GOT3 (cell line): Measurements from ENCODE around the gene ASPHD1.
"Not testable (repeated sequence)": the region's sequence is repeated elsewhere in the genome, so short reads cannot be mapped to it uniquely, and the experiment has no call there.

Experiments
- DNase-seq: peaks from one replicate; lab custom pipeline; 2025; ENCODE audit warnings: mixed read lengths; lab: John Stamatoyannopoulos, UW

Gene ASPHD1

DNA sequence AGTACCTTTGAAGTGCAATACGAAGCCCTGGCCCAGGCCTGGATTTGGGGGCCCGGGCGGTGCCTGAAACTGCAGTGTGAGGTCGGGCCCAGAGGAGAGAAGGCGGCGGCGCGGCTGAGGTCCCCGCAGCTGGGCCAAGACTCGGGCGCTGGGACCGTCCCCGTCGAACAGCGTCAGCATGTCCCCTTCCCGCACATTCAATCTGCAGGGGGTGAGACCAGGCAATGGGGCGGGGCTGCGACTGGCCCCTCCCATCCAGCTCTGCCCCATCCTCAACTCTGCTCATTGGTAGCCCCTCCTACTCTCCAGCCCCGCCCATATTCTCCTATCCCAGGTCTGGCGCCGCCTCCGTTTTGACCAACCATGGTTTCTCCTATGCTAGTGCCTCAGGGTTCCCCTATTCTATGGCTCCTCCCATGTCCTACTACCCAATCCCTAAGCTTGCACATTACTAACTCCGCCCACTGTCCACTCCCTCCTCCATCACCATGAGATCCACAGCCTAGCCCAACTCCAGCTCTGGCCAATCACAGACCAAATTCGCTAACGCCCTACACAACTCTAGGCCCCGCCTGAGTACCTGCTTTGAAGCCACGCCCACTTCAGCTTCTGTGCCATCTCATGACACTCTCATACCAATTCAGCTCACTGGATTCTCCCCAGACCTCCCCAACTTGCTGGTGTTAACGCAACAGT lies 22.9 kb upstream of the ASPHD1 start:
- DNase-seq: no peak

DNA sequence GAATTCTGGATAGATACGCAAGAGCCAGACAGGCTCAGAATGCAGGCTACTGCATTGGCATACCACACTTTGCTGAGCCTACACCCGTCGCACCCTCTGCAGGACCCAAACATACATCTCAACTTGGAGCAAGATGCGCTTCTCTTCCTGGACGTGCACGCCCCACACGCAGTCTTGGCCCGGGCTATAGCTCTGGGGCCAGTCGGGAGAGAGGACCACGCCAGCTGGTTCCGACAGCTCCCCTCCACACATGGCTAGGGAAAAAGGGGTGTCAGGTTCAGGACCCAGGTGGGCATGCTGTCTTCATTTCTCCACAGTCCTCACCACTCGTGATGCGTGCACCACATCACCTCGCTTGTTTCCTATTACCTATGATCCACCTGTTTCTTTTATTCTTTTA lies 22.1 kb upstream of the ASPHD1 start:
- no peak for DNase-seq

DNA sequence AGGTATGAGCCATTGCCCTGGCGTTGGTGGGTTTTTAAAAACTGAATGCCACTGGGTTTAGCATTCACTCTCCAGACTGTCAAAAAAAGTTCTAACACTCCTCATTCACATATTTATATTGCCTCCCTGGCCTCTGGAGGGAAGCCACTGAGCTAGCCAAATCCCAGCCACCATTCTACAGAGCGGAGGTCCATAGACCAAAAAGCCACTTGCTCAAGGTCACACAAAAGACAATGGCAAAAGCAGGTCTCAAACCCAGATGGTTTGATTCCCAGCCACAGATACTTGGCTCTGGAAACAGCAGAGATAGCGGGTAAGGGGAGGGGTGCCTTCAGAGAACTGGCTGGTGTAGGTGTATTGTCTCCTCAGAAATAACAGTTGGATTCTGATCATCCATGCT lies 19.2 kb upstream of the ASPHD1 start:
- no peak for DNase-seq

DNA sequence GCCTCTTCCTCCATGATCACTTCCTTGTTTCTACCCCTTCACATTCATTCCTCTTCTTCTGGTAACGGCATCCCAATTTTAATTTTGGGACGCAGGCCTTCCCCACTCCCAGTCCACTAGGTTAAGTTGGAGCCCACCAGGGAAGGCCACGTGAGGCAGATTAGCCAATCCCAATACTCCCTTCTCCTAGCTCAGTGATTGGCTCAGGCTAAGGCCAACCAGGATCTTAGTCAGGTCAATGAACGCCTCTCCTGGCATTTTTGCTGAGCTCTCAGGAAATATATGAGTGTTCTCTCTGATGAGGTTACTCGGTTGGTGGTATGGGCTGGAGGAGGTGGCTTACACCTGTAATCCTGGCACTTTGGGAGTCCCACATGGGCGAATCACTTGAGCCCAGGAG lies 16.3 kb upstream of the ASPHD1 start:
- no peak for DNase-seq

DNA sequence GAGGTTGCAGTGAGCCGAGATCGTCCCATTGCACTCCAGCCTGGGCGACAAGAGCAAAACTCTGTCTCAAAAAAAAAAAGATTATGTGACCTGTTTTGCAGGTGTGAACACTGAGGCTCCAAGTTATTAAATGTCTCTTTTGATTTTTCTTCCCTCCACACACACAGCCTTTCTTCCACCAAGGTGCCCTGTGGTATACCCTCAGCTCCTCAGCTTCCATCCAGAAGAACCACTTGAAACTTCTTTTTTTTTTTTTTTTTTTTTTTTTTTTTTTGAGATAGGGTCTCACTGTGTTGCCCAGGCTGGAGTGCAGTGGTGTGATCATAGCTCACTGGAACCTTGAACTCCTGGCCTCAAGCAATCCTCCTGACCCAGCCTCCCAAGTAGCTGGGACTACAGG lies 10.9 kb upstream of the ASPHD1 start:
- DNase-seq: not testable (repeated sequence)

- no peak for DNase-seq
Measured at GRCh38 chr16:29891525-29892457, 8.5 kb upstream of the ASPHD1 start.

- no peak for DNase-seq
Measured at GRCh38 chr16:29892458-29892813, 7.9 kb upstream of the ASPHD1 start.

GRCh38 chr16:29893553-29893952 lies 6.7 kb upstream of the ASPHD1 start:
- no peak for DNase-seq

GRCh38 chr16:29894352-29894751 lies 5.9 kb upstream of the ASPHD1 start:
- DNase-seq: no peak

DNA sequence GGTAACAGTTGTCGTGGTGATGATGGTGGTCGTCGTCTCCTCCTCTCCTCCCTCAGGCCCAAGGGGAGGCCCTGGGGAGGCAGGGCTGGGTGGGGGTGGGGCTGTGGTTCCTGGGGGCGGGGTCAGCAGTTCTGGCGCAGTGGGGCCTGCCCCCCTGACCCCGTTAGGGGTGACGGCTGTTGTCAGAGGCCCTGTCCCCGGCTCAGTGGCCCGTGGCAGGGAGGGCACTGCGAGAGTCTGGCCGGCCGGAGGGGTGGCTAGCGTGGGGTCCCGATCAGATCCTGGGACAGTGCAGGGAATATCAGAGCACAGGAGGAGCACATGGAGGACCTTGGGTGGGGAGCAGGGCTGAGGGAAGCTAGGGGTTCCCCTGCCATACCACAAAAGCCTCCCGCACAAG lies 3.4 kb upstream of the ASPHD1 start:
- DNase-seq: no peak

DNA sequence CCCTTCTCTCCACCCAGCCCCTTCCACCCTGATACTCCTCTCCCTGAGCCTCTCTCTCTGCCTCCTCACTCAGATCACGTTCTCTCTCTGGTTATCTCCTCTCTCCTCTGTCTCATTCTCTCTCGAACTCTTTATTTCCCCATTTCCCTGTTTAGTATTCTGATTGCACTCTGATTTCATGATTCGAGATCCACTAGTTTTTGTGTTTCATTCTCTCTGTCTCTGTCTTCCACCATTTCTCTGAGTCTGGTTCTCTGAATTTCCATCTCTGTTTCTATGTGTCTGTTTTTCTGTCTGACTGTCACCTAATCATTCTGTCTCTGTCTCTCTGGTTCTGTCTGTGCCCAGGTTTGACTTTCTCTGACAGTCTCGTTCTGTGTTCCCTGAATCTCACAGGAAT lies 3.0 kb upstream of the ASPHD1 start:
- DNase-seq: no peak

- no peak for DNase-seq
Measured at GRCh38 chr16:29898135-29898803, 2.0 kb upstream of the ASPHD1 start.

DNA sequence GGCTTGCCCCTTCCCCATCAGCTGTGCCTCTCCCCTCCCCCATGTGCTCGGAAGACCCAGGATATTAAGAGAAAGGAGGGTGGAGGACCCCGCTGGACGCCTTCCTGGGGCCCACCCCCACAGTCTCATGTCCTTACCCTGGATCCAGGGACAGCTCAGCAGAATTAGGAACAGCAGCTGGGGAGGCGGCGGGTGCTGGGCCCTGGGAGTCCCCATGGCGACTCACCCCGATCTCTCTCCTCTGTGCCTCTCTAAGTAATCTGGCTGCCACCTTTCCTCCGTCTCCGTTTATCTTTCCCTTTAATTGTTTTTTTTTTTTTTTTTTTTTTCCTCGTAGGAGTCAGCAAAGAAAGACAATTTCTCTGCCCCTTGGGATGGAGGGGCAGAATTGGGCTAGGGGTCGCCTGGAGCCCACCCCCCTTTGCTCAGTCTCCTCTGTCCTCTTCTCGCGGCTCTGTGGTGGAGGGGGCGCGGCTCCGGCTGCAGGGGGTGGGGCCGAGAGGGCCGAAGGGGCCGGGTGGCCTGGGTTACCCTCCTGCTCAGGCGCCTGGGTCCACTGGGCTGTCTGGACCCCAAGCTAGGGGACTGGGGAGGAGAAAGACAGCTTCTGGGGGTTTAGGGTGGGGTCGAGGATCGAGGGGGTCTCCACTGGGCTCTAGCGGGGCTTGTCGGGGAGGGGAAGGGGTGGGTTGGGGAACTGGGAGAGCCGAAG lies 1.3 kb upstream of the ASPHD1 start:
- no peak for DNase-seq

DNA sequence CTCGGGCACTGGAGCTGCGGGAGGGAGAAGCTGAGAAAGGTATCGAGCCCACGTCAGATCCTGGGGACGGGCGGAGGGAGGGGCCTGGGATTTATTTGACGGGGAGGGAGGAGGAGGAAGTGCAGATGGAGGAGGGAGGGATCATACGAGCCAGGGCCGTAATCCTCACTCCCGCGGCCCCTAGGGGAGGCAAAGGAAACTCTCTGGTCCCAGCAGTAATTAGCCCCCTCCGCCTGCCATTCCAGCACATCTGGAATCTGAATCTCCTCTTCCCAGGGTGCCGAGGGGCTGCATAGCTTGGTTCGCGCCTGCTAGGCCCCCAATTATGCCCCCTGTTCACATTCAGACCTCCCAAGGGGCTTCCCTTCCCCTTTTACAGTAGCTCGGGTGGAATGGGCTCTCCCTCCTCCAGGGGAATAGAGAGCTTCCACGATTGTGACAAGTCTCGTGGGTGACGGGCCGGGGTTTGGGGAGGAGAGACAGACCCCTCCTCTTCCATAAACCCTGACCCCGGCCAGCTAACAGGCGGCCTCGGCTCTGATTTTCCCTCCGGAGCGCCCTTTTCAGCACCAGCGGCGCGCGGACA lies 679 bp upstream of the ASPHD1 start, which contains the start of gene SEZ6L2:
SEZ6L2 (minus strand) TSS at position 35 of the 586 bp plus-strand sequence. CDS start 531 bp downstream, outside the sequence.
- no peak for DNase-seq

DNA sequence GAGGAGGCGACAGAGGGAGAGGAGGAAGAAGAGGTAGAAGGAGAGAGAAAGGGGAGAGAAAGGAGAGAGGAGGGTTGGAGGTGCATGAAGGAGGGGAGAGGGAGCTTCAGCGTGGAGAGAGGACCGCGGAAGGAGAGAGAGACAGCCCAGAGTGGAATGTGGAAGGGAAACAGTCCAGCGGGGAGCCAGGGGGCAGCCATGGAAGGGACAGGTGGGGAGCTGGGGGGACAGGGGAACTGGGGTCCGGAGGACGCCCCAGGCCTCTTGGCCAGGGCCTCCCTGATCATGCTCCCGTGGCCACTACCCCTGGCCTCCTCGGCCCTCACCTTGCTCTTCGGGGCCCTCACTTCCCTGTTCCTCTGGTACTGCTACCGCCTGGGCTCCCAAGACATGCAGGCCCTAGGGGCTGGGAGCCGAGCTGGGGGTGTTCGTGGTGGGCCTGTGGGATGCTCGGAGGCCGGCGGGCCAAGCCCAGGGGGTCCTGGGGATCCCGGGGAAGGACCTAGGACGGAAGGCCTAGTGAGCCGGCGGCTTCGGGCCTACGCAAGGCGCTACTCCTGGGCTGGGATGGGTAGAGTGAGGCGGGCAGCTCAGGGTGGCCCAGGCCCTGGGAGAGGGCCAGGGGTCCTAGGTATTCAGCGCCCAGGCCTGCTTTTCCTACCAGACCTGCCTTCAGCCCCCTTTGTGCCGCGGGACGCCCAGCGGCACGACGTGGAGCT lies 759 bp downstream of the ASPHD1 start:
- DNase-seq: no peak

- DNase-seq: no peak
Measured at GRCh38 chr16:29901607-29901945, 1.3 kb downstream of the ASPHD1 start.

- no peak for DNase-seq
Measured at GRCh38 chr16:29903590-29903989, 3.3 kb downstream of the ASPHD1 start.

DNA sequence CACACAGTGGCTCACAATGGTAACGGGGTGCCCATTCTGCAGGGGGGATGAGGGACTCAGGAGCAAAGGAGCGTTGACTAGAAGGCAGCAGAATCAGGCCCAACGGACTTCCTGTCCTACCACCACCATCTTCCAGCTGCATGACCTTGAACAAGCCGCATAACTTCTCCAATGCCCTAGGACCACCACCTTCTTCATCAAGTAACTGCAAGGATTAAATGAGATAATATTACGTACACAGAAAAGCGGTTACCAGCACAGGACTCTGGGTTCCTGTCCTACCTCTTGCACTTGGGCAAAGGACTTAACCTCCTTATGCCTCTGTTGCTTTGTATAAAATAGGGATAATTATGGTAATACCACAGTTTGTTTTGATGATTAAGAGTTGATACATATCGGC lies 4.7 kb downstream of the ASPHD1 start:
- DNase-seq: no peak

DNA sequence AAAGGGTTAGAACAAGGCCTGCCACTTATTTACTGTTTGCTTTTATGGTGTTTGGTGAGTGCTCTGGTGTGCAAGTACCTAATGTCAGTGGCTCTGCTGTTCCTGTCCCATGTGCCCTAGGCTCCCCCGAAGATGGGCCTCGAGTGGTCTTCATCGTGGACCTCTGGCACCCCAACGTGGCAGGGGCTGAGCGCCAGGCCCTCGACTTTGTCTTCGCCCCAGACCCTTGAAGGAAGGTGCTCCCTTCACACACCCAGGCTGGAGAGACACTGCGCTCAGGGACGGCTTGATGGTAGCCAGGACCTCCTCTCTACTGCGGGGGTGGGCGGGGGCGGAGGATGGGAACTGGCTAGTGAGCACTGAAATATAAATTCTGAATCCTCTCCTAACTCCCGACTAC lies 5.4 kb downstream of the ASPHD1 start:
- no peak for DNase-seq

DNA sequence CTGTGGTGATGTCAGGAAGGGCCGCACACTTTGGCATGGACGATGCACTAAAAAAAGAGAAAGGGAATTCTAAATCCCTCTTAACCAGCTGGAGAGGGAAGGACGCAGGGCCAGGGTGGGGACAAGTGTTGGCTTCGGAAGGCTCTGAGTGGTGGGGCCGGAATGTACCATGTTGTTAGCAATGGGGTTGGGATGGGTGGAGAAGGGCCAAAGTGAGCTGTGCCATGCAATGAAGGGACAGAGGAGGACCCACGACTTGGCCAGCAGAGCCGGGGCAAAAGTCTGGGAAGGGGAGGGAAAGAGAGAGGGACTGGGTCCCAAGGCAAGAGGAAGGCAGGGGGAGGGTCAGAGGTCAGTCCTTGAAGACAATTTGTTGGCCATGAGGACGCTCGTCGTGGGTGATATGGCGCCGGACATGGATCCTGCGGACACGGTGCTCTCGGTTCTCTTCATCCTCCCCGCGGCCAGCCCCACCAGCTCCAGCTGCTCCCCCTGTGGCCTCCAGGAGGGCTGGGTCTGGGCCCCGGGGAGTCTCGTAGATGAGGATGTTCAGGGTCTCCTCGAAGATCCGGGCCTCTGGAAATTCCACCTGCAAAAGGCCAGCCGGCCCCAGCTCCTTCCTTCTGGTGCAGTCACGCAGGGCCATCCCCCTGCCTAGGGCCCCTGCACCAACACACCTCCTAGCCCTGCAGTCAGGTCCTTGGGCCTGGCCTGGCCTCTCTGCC lies 6.4 kb downstream of the ASPHD1 start:
- DNase-seq: no peak

DNA sequence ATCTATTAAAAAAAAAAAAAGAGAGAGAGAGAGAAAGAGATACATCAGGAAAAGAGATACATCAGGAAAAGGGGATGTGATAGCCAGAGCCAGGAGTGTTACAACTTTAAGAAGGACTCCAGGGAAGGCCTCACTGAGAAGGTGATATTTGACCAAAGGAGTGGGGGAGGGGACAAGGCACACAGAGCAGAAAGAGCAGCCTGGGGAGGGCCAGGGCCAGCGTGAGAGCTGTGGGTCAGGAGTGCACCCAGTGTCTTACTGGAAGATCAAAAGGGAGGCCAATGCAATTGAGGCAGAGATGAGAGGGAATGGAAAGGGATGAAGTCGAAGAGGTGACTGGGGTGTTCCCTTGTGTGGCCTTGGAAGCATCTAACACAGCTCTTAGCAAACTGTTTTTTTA lies 7.7 kb downstream of the ASPHD1 start:
- DNase-seq: no peak
